SHP77 treated with DMSO at 0.1 percent for 48 hours (cell line): ENCODE results near the gene PCK2.

ENCODE experiments used
- DNase-seq: peaks from one replicate; lab custom pipeline; 2025; lab: John Stamatoyannopoulos, UW

The PCK2 gene

GRCh38 chr14:24075485-24076301, 18.4 kb upstream of the PCK2 start:
- no peak for DNase-seq

- DNase-seq: no peak
Observed at GRCh38 chr14:24076302-24076601, 17.9 kb upstream of the PCK2 start.

GRCh38 chr14:24077086-24077485, 17.0 kb upstream of the PCK2 start:
- no peak for DNase-seq

- DNase-seq: no peak
Observed at GRCh38 chr14:24078146-24078545, 16.0 kb upstream of the PCK2 start.

- peak; percentile 44 for DNase-seq
Observed at GRCh38 chr14:24079491-24080141, 14.5 kb upstream of the PCK2 start.

- DNase-seq: no peak
Observed at GRCh38 chr14:24080142-24080530, 14.0 kb upstream of the PCK2 start.

- DNase-seq: peak; percentile 47
Observed at GRCh38 chr14:24080888-24081738, 13.0 kb upstream of the PCK2 start.

GRCh38 chr14:24081739-24082211, 12.3 kb upstream of the PCK2 start:
- no peak for DNase-seq

- no peak for DNase-seq
Observed at GRCh38 chr14:24082411-24083080, 11.6 kb upstream of the PCK2 start.

- no peak for DNase-seq
Observed at GRCh38 chr14:24083462-24083861, 10.6 kb upstream of the PCK2 start.

- DNase-seq: no peak
Observed at GRCh38 chr14:24084440-24084839, 9.7 kb upstream of the PCK2 start.

GRCh38 chr14:24085215-24085614, 8.9 kb upstream of the PCK2 start:
- no peak for DNase-seq

- DNase-seq: no peak
Observed at GRCh38 chr14:24086193-24086955, 7.7 kb upstream of the PCK2 start.

- DNase-seq: no peak
Observed at GRCh38 chr14:24087004-24087403, 7.1 kb upstream of the PCK2 start.

GRCh38 chr14:24088095-24088494, 6.0 kb upstream of the PCK2 start:
- no peak for DNase-seq

GRCh38 chr14:24089890-24090289, 4.2 kb upstream of the PCK2 start:
- DNase-seq: no peak

- DNase-seq: no peak
Observed at GRCh38 chr14:24092110-24092504, 2.0 kb upstream of the PCK2 start.

- no peak for DNase-seq
Observed at GRCh38 chr14:24092505-24093206, 1.5 kb upstream of the PCK2 start.

- no peak for DNase-seq
Observed at GRCh38 chr14:24093207-24093900, 757 bp upstream of the PCK2 start.

- no peak for DNase-seq
Observed at GRCh38 chr14:24094841-24095270, 745 bp downstream of the PCK2 start.
